ENCODE results near the gene MESP2.

Gene MESP2

GRCh38 chr15:89822611-89822950 lies 46.4 kb downstream of the MESP2 start:
- Mint-ChIP-seq H3K36me3 (ENCODE audit: low read depth) (no peaks in the 10 kb centered on the region), H3K4me3 (no peak overlapping the region), H3K4me1 (peaks cover 13% of the 10 kb centered on the region), H3K9me3 (no peaks in the 10 kb centered on the region), H3K27me3 (ENCODE audit: low read depth, poor library complexity) (peaks cover 51% of the 10 kb centered on the region), H3K27ac (no peak overlapping the region)
- DNase-seq = no peak
- TF ChIP-seq, protein P1, sequence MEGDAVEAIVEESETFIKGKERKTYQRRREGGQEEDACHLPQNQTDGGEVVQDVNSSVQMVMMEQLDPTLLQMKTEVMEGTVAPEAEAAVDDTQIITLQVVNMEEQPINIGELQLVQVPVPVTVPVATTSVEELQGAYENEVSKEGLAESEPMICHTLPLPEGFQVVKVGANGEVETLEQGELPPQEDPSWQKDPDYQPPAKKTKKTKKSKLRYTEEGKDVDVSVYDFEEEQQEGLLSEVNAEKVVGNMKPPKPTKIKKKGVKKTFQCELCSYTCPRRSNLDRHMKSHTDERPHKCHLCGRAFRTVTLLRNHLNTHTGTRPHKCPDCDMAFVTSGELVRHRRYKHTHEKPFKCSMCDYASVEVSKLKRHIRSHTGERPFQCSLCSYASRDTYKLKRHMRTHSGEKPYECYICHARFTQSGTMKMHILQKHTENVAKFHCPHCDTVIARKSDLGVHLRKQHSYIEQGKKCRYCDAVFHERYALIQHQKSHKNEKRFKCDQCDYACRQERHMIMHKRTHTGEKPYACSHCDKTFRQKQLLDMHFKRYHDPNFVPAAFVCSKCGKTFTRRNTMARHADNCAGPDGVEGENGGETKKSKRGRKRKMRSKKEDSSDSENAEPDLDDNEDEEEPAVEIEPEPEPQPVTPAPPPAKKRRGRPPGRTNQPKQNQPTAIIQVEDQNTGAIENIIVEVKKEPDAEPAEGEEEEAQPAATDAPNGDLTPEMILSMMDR (IDR thresholded peaks at IDR 0.05) = no peak

GRCh38 chr15:89822951-89823711 lies 47.0 kb downstream of the MESP2 start:
- TF ChIP-seq, protein P1 (IDR thresholded peaks at IDR 0.05) = no peak
- Mint-ChIP-seq H3K27ac (no peak overlapping the region), H3K27me3 (ENCODE audit: low read depth, poor library complexity) (peaks cover 45% of the 10 kb centered on the region), H3K9me3 (no peaks in the 10 kb centered on the region), H3K4me3 (no peak overlapping the region), H3K4me1 (peaks cover 18% of the 10 kb centered on the region), H3K36me3 (ENCODE audit: low read depth) (no peaks in the 10 kb centered on the region)
- DNase-seq = no peak

- no peaks in the 10 kb centered on the region for H3K9me3 Mint-ChIP-seq
- no peak for DNase-seq
- TF ChIP-seq, protein P1 (IDR thresholded peaks at IDR 0.05) = no peak
- peaks cover 27% of the 10 kb centered on the region for H3K4me1 Mint-ChIP-seq
- no peak overlapping the region for H3K27ac Mint-ChIP-seq
- H3K4me3 Mint-ChIP-seq = no peak overlapping the region
- peaks cover 38% of the 10 kb centered on the region for H3K27me3 Mint-ChIP-seq (ENCODE audit: low read depth, poor library complexity)
- no peaks in the 10 kb centered on the region for H3K36me3 Mint-ChIP-seq (ENCODE audit: low read depth)
Observed at GRCh38 chr15:89823836-89824606, 47.9 kb downstream of the MESP2 start.

DNA sequence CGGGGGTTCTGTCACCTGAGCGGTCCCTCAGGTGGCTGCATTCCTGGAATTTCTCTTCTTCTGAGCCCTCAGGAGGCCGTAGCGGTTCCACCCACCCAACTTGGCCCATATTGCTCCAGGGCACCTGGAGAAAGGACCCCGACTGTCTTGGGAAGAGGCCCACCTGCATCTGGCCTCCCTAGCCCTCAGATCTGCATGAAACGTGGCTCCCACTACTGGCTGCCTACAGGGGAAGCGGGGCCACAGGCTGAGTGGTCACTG lies 48.4 kb downstream of the MESP2 start:
- TF ChIP-seq, protein P1 (IDR thresholded peaks at IDR 0.05) = no peak
- peaks cover 32% of the 10 kb centered on the region for H3K27me3 Mint-ChIP-seq (ENCODE audit: low read depth, poor library complexity)
- no peaks in the 10 kb centered on the region for H3K9me3 Mint-ChIP-seq
- peaks cover 32% of the 10 kb centered on the region for H3K4me1 Mint-ChIP-seq
- H3K36me3 Mint-ChIP-seq (ENCODE audit: low read depth) = no peaks in the 10 kb centered on the region
- H3K27ac Mint-ChIP-seq = no peak overlapping the region
- no peak for DNase-seq
- H3K4me3 Mint-ChIP-seq = no peak overlapping the region

- Mint-ChIP-seq H3K4me3 (no peak overlapping the region), H3K36me3 (ENCODE audit: low read depth) (no peaks in the 10 kb centered on the region), H3K4me1 (peaks cover 41% of the 10 kb centered on the region), H3K27me3 (ENCODE audit: low read depth, poor library complexity) (peaks cover 26% of the 10 kb centered on the region), H3K9me3 (no peaks in the 10 kb centered on the region), H3K27ac (no peak overlapping the region)
- TF ChIP-seq, protein P1 (IDR thresholded peaks at IDR 0.05) = no peak
- no peak for DNase-seq
Observed at GRCh38 chr15:89825271-89825940, 49.3 kb downstream of the MESP2 start.

Data from nephron progenitor cell (in vitro differentiated cells).